ENCODE data around the gene PIP4K2A. TPM values are rescaled to one million over a fixed set of nuclear protein-coding genes. Genes with fewer than 3 reads are reported as not detected.

PIP4K2A gene
- total and polyA plus RNA-seq, 2 donors (not counting 3 experiments of a cell fraction or from before 2014, with no cell fraction given), result 11.8 to 32.6 TPM

- peaks cover 2% of the 10 kb centered on the region for H3K79me2 ChIP-seq (ENCODE audit: control insufficient read depth, insufficient read depth, low read length)
- no peaks in the 10 kb centered on the region for H3K9me3 ChIP-seq (replicated peaks; ENCODE audit: control insufficient read depth, insufficient read depth, low read length)
- TF ChIP-seq GATA2 (IDR thresholded peaks at IDR 0.05; ENCODE audit: insufficient read depth, insufficient read length, low read depth, low read length) (peak; percentile 13), EZH2 (IDR thresholded peaks at IDR 0.05; ENCODE audit: borderline replicate concordance, low read depth, low read length, severe bottlenecking) (no peak), CTCF (IDR thresholded peaks at IDR 0.05; ENCODE audit: extremely low read depth in 1 of 2, insufficient read depth in 1 of 2, low read depth in 1 of 2, low read length in 2 of 2) (no peak), MYC (IDR thresholded peaks at IDR 0.05; ENCODE audit: low read depth, low read length) (no peak), FOS (IDR thresholded peaks at IDR 0.05; ENCODE audit: borderline replicate concordance, insufficient read depth, low read length) (no peak)
- peak overlapping the region in 1 of 3 experiments; percentile 42 for H3K4me3 ChIP-seq (replicated peaks in 1 of 3; ENCODE audit: insufficient read depth in 1 of 3, low read depth in 1 of 3, low read length in 3 of 3)
- ChIA-PET POLR2A (no interaction called here), CTCF (interaction anchor here (1.1 to 1.2 kb wide), 2 partner anchors 11 to 35 kb away, joined by 3 read pairs; no protein-coding TSS in a partner anchor)
- DNase-seq (ENCODE audit: low read depth, low spot score) (peak; percentile 63), FAIRE-seq (peak; percentile 81)
- no peaks in the 10 kb centered on the region for H3K36me3 ChIP-seq (ENCODE audit: control insufficient read depth in 2 of 2, extremely low read depth in 1 of 2, insufficient read depth in 2 of 2, low read length in 2 of 2)
- H3K27me3 ChIP-seq (ENCODE audit: control insufficient read depth in 2 of 2, insufficient read depth in 2 of 2, low read length in 2 of 2), result no peaks in the 10 kb centered on the region
- dilution Hi-C loops (cut with MboI; ENCODE audit: extremely low pct_ligation_motif_present, low sequenced_read_pairs) (no loop called here), intact Hi-C loops (cut with micrococcal nuclease) (loop anchor here (1.0 to 2.0 kb wide), 4 partner anchors 16 to 169 kb away; partner anchors contain the start of gene PIP4K2A)
- no peaks in the 10 kb centered on the region for H3K9me1 ChIP-seq (replicated peaks; ENCODE audit: control insufficient read depth, extremely low read depth, insufficient read depth, low read length)
- BruUV-seq (replicated peaks), result no TSS peak
- no peaks in the 10 kb centered on the region for H4K20me1 ChIP-seq (replicated peaks; ENCODE audit: control insufficient read depth, extremely low read depth, insufficient read depth, low read length)
- H3K9ac ChIP-seq (replicated peaks; ENCODE audit: extremely low read depth, insufficient read depth, low read length), result no peak overlapping the region
- peak overlapping the region; percentile 66 for H3K27ac ChIP-seq (ENCODE audit: insufficient read depth, low read depth, low read length)
- peak overlapping the region; percentile 89 for H3K4me2 ChIP-seq (ENCODE audit: insufficient read depth, low read length)
- H3K4me1 ChIP-seq (ENCODE audit: control insufficient read depth, extremely low read depth, insufficient read depth, low read length), result peaks cover 34% of the 10 kb centered on the region
- no peak overlapping the region for H2AFZ ChIP-seq (ENCODE audit: low read depth, low read length)
These were observed 65.8 kb downstream of the PIP4K2A start for GRCh38 chr10:22648547-22648961.

GRCh38 chr10:22647244-22647643 lies 67.1 kb downstream of the PIP4K2A start:
- FAIRE-seq, result no peak
- no peak overlapping the region for H2AFZ ChIP-seq (ENCODE audit: low read depth, low read length)
- no peaks in the 10 kb centered on the region for H4K20me1 ChIP-seq (replicated peaks; ENCODE audit: control insufficient read depth, extremely low read depth, insufficient read depth, low read length)
- DNase-seq (ENCODE audit: low read depth, low spot score), result no peak
- intact Hi-C loops (cut with micrococcal nuclease), result no loop called here
- H3K27ac ChIP-seq (ENCODE audit: insufficient read depth, low read depth, low read length), result peak overlapping the region; percentile 66
- TF ChIP-seq MYC (IDR thresholded peaks at IDR 0.05; ENCODE audit: low read depth, low read length) (no peak), EZH2 (IDR thresholded peaks at IDR 0.05; ENCODE audit: borderline replicate concordance, low read depth, low read length, severe bottlenecking) (no peak), POLR2A (IDR thresholded peaks at IDR 0.05; ENCODE audit: low read depth, low read length) (no peak), FOS (IDR thresholded peaks at IDR 0.05; ENCODE audit: borderline replicate concordance, insufficient read depth, low read length) (no peak), MAX (IDR thresholded peaks at IDR 0.05; ENCODE audit: insufficient read depth, insufficient read length) (no peak)
- H3K79me2 ChIP-seq (ENCODE audit: control insufficient read depth, insufficient read depth, low read length), result peaks cover 2% of the 10 kb centered on the region
- H3K4me2 ChIP-seq (ENCODE audit: insufficient read depth, low read length), result peak overlapping the region; percentile 89
- POLR2A ChIA-PET, result no interaction called here
- H3K9ac ChIP-seq (replicated peaks; ENCODE audit: extremely low read depth, insufficient read depth, low read length), result peak overlapping the region; percentile 48
- H3K27me3 ChIP-seq (ENCODE audit: control insufficient read depth in 2 of 2, insufficient read depth in 2 of 2, low read length in 2 of 2), result no peaks in the 10 kb centered on the region
- CTCF ChIA-PET, result interaction anchor here (1.1 kb wide), 1 partner anchor 10 kb away, joined by 3 read pairs; no protein-coding TSS in a partner anchor
- H3K9me1 ChIP-seq (replicated peaks; ENCODE audit: control insufficient read depth, extremely low read depth, insufficient read depth, low read length), result no peaks in the 10 kb centered on the region
- H3K9me3 ChIP-seq (replicated peaks; ENCODE audit: control insufficient read depth, insufficient read depth, low read length), result no peaks in the 10 kb centered on the region
- no TSS peak for BruUV-seq (replicated peaks)
- peaks cover 34% of the 10 kb centered on the region for H3K4me1 ChIP-seq (ENCODE audit: control insufficient read depth, extremely low read depth, insufficient read depth, low read length)
- dilution Hi-C loops (cut with MboI; ENCODE audit: extremely low pct_ligation_motif_present, low sequenced_read_pairs), result no loop called here
- H3K4me3 ChIP-seq (replicated peaks in 1 of 3; ENCODE audit: insufficient read depth in 1 of 3, low read depth in 1 of 3, low read length in 3 of 3), result peak overlapping the region in 1 of 3 experiments; percentile 28
- no peaks in the 10 kb centered on the region for H3K36me3 ChIP-seq (ENCODE audit: control insufficient read depth in 2 of 2, extremely low read depth in 1 of 2, insufficient read depth in 2 of 2, low read length in 2 of 2)
